Fibroblast of the conjunctiva (primary cell): Measurements from ENCODE around the gene EHBP1.
"Not testable (repeated sequence)": the region's sequence is repeated elsewhere in the genome, so short reads cannot be mapped to it uniquely, and the experiment has no call there.

Experiments
- DNase-seq: peaks from one replicate; pipeline ENCODE4 v3.0.0-alpha.2; 2010; ENCODE audit warnings: low read depth

The EHBP1 gene

GRCh38 chr2:63019686-63020085 is 314.2 kb downstream of the EHBP1 start:
- not testable (repeated sequence) for DNase-seq

- peak; percentile 21 for DNase-seq
Measured at GRCh38 chr2:63023444-63023843, 317.9 kb downstream of the EHBP1 start.

- no peak for DNase-seq
Measured at GRCh38 chr2:63027220-63027619, 321.7 kb downstream of the EHBP1 start.

- DNase-seq = no peak
Measured at GRCh38 chr2:63029058-63029457, 323.5 kb downstream of the EHBP1 start.

- DNase-seq = no peak
Measured at GRCh38 chr2:63034526-63034925, 329.0 kb downstream of the EHBP1 start.

GRCh38 chr2:63035169-63035568 is 329.7 kb downstream of the EHBP1 start:
- DNase-seq = no peak

GRCh38 chr2:63035660-63036059 is 330.1 kb downstream of the EHBP1 start:
- no peak for DNase-seq

- no peak for DNase-seq
Measured at GRCh38 chr2:63038034-63038433, 332.5 kb downstream of the EHBP1 start.

GRCh38 chr2:63040586-63040985 is 335.1 kb downstream of the EHBP1 start:
- DNase-seq = no peak

GRCh38 chr2:63041592-63041991 is 336.1 kb downstream of the EHBP1 start:
- no peak for DNase-seq

GRCh38 chr2:63044362-63045327 is 339.1 kb downstream of the EHBP1 start:
- DNase-seq = no peak

GRCh38 chr2:63046552-63046951 is 341.0 kb downstream of the EHBP1 start:
- DNase-seq = no peak

GRCh38 chr2:63046961-63047320 is 341.4 kb downstream of the EHBP1 start:
- DNase-seq = no peak

GRCh38 chr2:63047321-63048279 is 342.1 kb downstream of the EHBP1 start:
- no peak for DNase-seq

GRCh38 chr2:63048367-63049171 is 343.1 kb downstream of the EHBP1 start:
- no peak for DNase-seq

GRCh38 chr2:63049211-63049969 is 343.9 kb downstream of the EHBP1 start:
- no peak for DNase-seq

GRCh38 chr2:63049970-63050333 is 344.4 kb downstream of the EHBP1 start:
- no peak for DNase-seq

GRCh38 chr2:63050334-63051041 is 345.0 kb downstream of the EHBP1 start, which contains the start of gene OTX1:
OTX1 (plus strand) TSS chr2:63050830; CDS start chr2:63052991, 2,161 bp downstream.
- DNase-seq = no peak

GRCh38 chr2:63051042-63051794 is 345.7 kb downstream of the EHBP1 start:
- DNase-seq = no peak
